Activated naive CD8-positive, alpha-beta T cell treated with anti-CD3 and anti-CD28 coated beads, Interleukin-2, amount 50 U/mL, for 16 hours (primary cell): ENCODE data around the gene ROBO1.

ENCODE experiments used
- DNase-seq: peaks from one replicate; pipeline ENCODE4 v3.0.0-alpha.2; 2020; ENCODE audit warnings: low read depth, low spot score

The ROBO1 gene

GRCh38 chr3:79467721-79468120 lies 300.1 kb downstream of the ROBO1 start:
- no peak for DNase-seq

GRCh38 chr3:79461129-79461792 lies 306.5 kb downstream of the ROBO1 start:
- no peak for DNase-seq

- no peak for DNase-seq
These were observed 314.2 kb downstream of the ROBO1 start for GRCh38 chr3:79453600-79453999.

- DNase-seq: no peak
These were observed 331.4 kb downstream of the ROBO1 start for GRCh38 chr3:79436387-79436786.

- DNase-seq: no peak
These were observed 340.7 kb downstream of the ROBO1 start for GRCh38 chr3:79427081-79427480.

GRCh38 chr3:79424811-79425210 lies 343.0 kb downstream of the ROBO1 start:
- no peak for DNase-seq

GRCh38 chr3:79423417-79423816 lies 344.4 kb downstream of the ROBO1 start:
- DNase-seq: no peak

- no peak for DNase-seq
These were observed 346.5 kb downstream of the ROBO1 start for GRCh38 chr3:79421273-79421672.

GRCh38 chr3:79418855-79419621 lies 348.8 kb downstream of the ROBO1 start:
- DNase-seq: no peak

- no peak for DNase-seq
These were observed 352.4 kb downstream of the ROBO1 start for GRCh38 chr3:79415356-79415755.

GRCh38 chr3:79414806-79415205 lies 353.0 kb downstream of the ROBO1 start:
- no peak for DNase-seq

GRCh38 chr3:79414035-79414434 lies 353.8 kb downstream of the ROBO1 start:
- no peak for DNase-seq

GRCh38 chr3:79412537-79412936 lies 355.3 kb downstream of the ROBO1 start:
- DNase-seq: no peak

- no peak for DNase-seq
These were observed 357.2 kb downstream of the ROBO1 start for GRCh38 chr3:79410617-79411016.

- DNase-seq: no peak
These were observed 357.7 kb downstream of the ROBO1 start for GRCh38 chr3:79410136-79410535.

GRCh38 chr3:79406175-79406574 lies 361.6 kb downstream of the ROBO1 start:
- DNase-seq: no peak

GRCh38 chr3:79405183-79405582 lies 362.6 kb downstream of the ROBO1 start:
- DNase-seq: no peak

- no peak for DNase-seq
These were observed 371.2 kb downstream of the ROBO1 start for GRCh38 chr3:79396595-79396994.

GRCh38 chr3:79392479-79392878 lies 375.3 kb downstream of the ROBO1 start:
- no peak for DNase-seq

GRCh38 chr3:79390352-79390751 lies 377.4 kb downstream of the ROBO1 start:
- no peak for DNase-seq

- DNase-seq: no peak
These were observed 382.6 kb downstream of the ROBO1 start for GRCh38 chr3:79385211-79385610.

- DNase-seq: no peak
These were observed 384.3 kb downstream of the ROBO1 start for GRCh38 chr3:79383402-79384012.

- DNase-seq: no peak
These were observed 387.2 kb downstream of the ROBO1 start for GRCh38 chr3:79380581-79380980.
